ENCODE data around the gene DDIT4.
"Not testable (repeated sequence)": the region's sequence is repeated elsewhere in the genome, so short reads cannot be mapped to it uniquely, and the experiment has no call there.

DDIT4 gene

GRCh38 chr10:72248468-72249151 is 25.1 kb upstream of the DDIT4 start:
- Histone ChIP-seq H3K4me3 (ENCODE audit: low read depth, low read length) (peak overlapping the region; percentile 23; the same call in 1 of the 2 replicates), H3K36me3 (no peaks in the 10 kb centered on the region), H3K4me1 (peaks cover 21% of the 10 kb centered on the region), H3K9me3 (no peaks in the 10 kb centered on the region), H3K27me3 (no peaks in the 10 kb centered on the region)
- peak; percentile 27 for DNase-seq
- no peak for TF ChIP-seq CTCF (IDR thresholded peaks at IDR 0.05; ENCODE audit: low read depth, low read length)

GRCh38 chr10:72249176-72249862 is 24.4 kb upstream of the DDIT4 start:
- H3K9me3 ChIP-seq; DNase-seq; H3K27me3 ChIP-seq; H3K4me3 ChIP-seq (ENCODE audit: low read depth, low read length); H3K36me3 ChIP-seq: not testable (repeated sequence)
- peaks cover 15% of the 10 kb centered on the region for H3K4me1 ChIP-seq

- DNase-seq: no peak
- peaks cover 15% of the 10 kb centered on the region for H3K4me1 ChIP-seq
- no peak for TF ChIP-seq CTCF (IDR thresholded peaks at IDR 0.05; ENCODE audit: low read depth, low read length)
- no peaks in the 10 kb centered on the region for H3K27me3 ChIP-seq
- no peak overlapping the region for H3K4me3 ChIP-seq (ENCODE audit: low read depth, low read length)
- H3K9me3 ChIP-seq: no peaks in the 10 kb centered on the region
- H3K36me3 ChIP-seq: no peaks in the 10 kb centered on the region
These were observed 23.1 kb upstream of the DDIT4 start for GRCh38 chr10:72250666-72251065.

- Histone ChIP-seq H3K27me3 (no peaks in the 10 kb centered on the region), H3K36me3 (no peaks in the 10 kb centered on the region), H3K9me3 (no peaks in the 10 kb centered on the region), H3K4me1 (peaks cover 15% of the 10 kb centered on the region), H3K4me3 (ENCODE audit: low read depth, low read length) (no peak overlapping the region)
- no peak for DNase-seq
- no peak for TF ChIP-seq CTCF (IDR thresholded peaks at IDR 0.05; ENCODE audit: low read depth, low read length)
These were observed 22.1 kb upstream of the DDIT4 start for GRCh38 chr10:72251635-72252034.

GRCh38 chr10:72252972-72253371 is 20.8 kb upstream of the DDIT4 start:
- Histone ChIP-seq H3K9me3 (no peaks in the 10 kb centered on the region), H3K36me3 (no peaks in the 10 kb centered on the region), H3K27me3 (no peaks in the 10 kb centered on the region), H3K4me1 (peaks cover 15% of the 10 kb centered on the region), H3K4me3 (ENCODE audit: low read depth, low read length) (no peak overlapping the region)
- TF ChIP-seq CTCF (IDR thresholded peaks at IDR 0.05; ENCODE audit: low read depth, low read length): no peak
- DNase-seq: no peak

- Histone ChIP-seq H3K9me3 (no peaks in the 10 kb centered on the region), H3K4me1 (peaks cover 13% of the 10 kb centered on the region), H3K36me3 (no peaks in the 10 kb centered on the region), H3K4me3 (ENCODE audit: low read depth, low read length) (no peak overlapping the region), H3K27me3 (no peaks in the 10 kb centered on the region)
- no peak for TF ChIP-seq CTCF (IDR thresholded peaks at IDR 0.05; ENCODE audit: low read depth, low read length)
- no peak for DNase-seq
These were observed 20.1 kb upstream of the DDIT4 start for GRCh38 chr10:72253578-72253977.

All from BE2C (cell line).